Spleen (tissue), 11 donors: ENCODE results near the gene PPP1R1B. TPM values are rescaled to one million over a fixed set of nuclear protein-coding genes. Genes with fewer than 3 reads are reported as not detected.
"Not testable (repeated sequence)": the region's sequence is repeated elsewhere in the genome, so short reads cannot be mapped to it uniquely, and the experiment has no call there.

ENCODE experiments used
- DNase-seq: peaks from one replicate; pipeline ENCODE4 v3.0.0-alpha.2; 2020
- H3K27ac ChIP-seq, 8 donors: fragments of 200-600 bp; sonication (generic) in 7 of 8; 1 replicate in 4 of 8; 2 replicates in 4 of 8; pipeline versions ENCODE4 v1.5.0 to v1.8.0; 2016 to 2021; ENCODE audit warnings: inconsistent platforms in 4 of 8, mild to moderate bottlenecking in 4 of 8, moderate library complexity in 1 of 8
- H3K27me3 ChIP-seq, 7 donors: fragments of 200-600 bp; sonication (generic) in 6 of 7; replicated peaks in 1 of 7; 1 replicate in 4 of 7; 2 replicates in 3 of 7; pipeline versions ENCODE4 v1.5.0 to v1.8.0; 2016 to 2021; ENCODE audit warnings: inconsistent platforms in 3 of 7, mild to moderate bottlenecking in 1 of 7
- H3K36me3 ChIP-seq, 6 donors: fragments of 200-600 bp; sonication (generic) in 5 of 6; 1 replicate in 4 of 6; 2 replicates in 2 of 6; pipeline versions ENCODE4 v1.5.0 to v1.8.0; 2016 to 2021; ENCODE audit warnings: inconsistent platforms in 2 of 6
- H3K4me1 ChIP-seq, 6 donors: fragments of 200-600 bp; sonication (generic) in 5 of 6; 1 replicate in 3 of 6; 2 replicates in 3 of 6; pipeline versions ENCODE4 v1.5.0 to v1.8.0; 2016 to 2021; ENCODE audit warnings: inconsistent platforms in 3 of 6
- H3K4me3 ChIP-seq, 8 donors: fragments of 200-600 bp; sonication (generic) in 7 of 8; 1 replicate in 4 of 8; 2 replicates in 4 of 8; pipeline versions ENCODE4 v1.5.0 to v1.8.0; 2016 to 2021; ENCODE audit warnings: inconsistent platforms in 4 of 8, mild to moderate bottlenecking in 4 of 8, moderate library complexity in 2 of 8
- H3K9me3 ChIP-seq, 8 donors: fragments of 200-600 bp; sonication (generic) in 7 of 8; 1 replicate in 4 of 8; 2 replicates in 4 of 8; pipeline versions ENCODE4 v1.5.0 to v1.8.0; 2016 to 2021; ENCODE audit warnings: inconsistent platforms in 4 of 8
- POLR2A ChIP-seq, 3 donors: fragments of 450-650 bp; IDR thresholded peaks; one replicate each; pipeline ENCODE4 v1.5.1; 2017; ENCODE audit warnings: antibody characterized with exemption in 3 of 3, mild to moderate bottlenecking in 1 of 3
- POLR2AphosphoS5 ChIP-seq, 3 donors: sonication (generic); formaldehyde crosslinking; IDR thresholded peaks; one replicate each; pipeline ENCODE4 v1.5.1; 2017; ENCODE audit warnings: antibody characterized with exemption in 3 of 3
- WGBS, 5 donors: extraction: QIAGEN DNeasy Blood & Tissue Kit in 3 of 5; methylation state at CpG; one replicate each; pipeline versions ENCODE4 v1.1.5 to v1.1.7; 2013 to 2018; 5-methylcytosine and 5-hydroxymethylcytosine counted together
- intact Hi-C: fragments of 100-400 bp; cut with DNase I; formaldehyde crosslinking; loops from one replicate; pipeline ENCODE4 v1.15.0; 2023; ENCODE audit warnings: low total_unique reads
- polyA plus RNA-seq, 3 donors: library from polyadenylated mRNA; stranded (reverse); fragments of 200-250 nt; gene quantifications; one replicate each; pipeline ENCODE4 v1.2.1, GENCODE V29; 2013
- total RNA-seq, 7 donors: library from RNA; depleted of rRNA in 3 of 7; stranded (reverse); fragments of >200 nt in 3 of 7; fragmentation: NEBNext Ultra II Directional in 4 of 7; extraction: Animal tissue kit (Norgen Biotek cat#: 25700) in 4 of 7; gene quantifications; one replicate each; pipeline versions ENCODE4 v1.1.0 to v1.2.1, GENCODE V29; 2016 to 2021
- TF ChIP-seq, protein P1 (sequence below), 11 experiments: fragments of 200-600 bp in 7 of 11; fragments of 450-650 bp in 4 of 11; sonication (generic) in 4 of 11; IDR thresholded peaks in 8 of 11; conservative IDR thresholded peaks in 3 of 11; 1 replicate in 7 of 11; 2 replicates in 4 of 11; pipeline versions ENCODE4 v1.4.0 to v1.8.0; 2016 to 2021; ENCODE audit warnings: antibody characterized with exemption in 11 of 11, inconsistent platforms in 4 of 11, mild to moderate bottlenecking in 1 of 11
- donor health status: healthy with polysubstance abuse.
- donor health status: DM: no; HTN: no; CAD: no; lungs with moderate emphysema.
- donor health status: DM: no; HTN: no; CAD: no.
- donor health status: Bipolar disorder and iron deficiency.
- donor health status: healthy.
- donor health status: DM: no; HTN: no; CAD: no.
- donor health status: DM: yes; HTN: yes; CAD: no.

The PPP1R1B gene
- total and polyA plus RNA-seq, 10 donors: 0.06 to 0.26 TPM; not detected in 8

DNA sequence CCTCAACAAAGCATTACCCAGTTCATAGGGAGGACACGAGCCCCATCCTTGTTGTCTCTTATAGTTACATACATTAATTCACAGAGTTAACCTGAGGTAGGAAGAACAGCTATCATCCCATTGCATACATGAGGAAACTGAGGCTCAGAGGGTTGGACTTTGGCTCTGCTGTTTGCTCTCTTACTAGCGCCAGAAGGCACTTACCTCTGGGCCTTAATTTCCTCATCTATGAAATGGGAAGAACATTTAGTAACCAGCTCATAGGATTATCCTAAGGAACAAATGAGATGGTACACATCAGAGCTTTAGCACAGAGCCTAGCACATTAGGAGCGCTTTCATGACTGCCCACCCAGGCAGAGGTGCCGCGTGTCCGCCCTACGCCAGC, 46.7 kb upstream of the PPP1R1B start:
- WGBS, 5 donors: 88 to 91% (median 90%) methylated on average over 7 of the region's 7 CpGs
- Histone ChIP-seq H3K4me3 (no peak overlapping the region), H3K27ac (no peak overlapping the region), H3K4me1 (peaks cover 0 to 11% (median 0%) of the 10 kb centered on the region in 6 donors), H3K36me3 (no peaks in the 10 kb centered on the region), H3K9me3 (no peaks in the 10 kb centered on the region), H3K27me3 (peaks cover 0 to 3% (median 0%) of the 10 kb centered on the region in 7 donors)
- intact Hi-C loops: no loop called here
- TF ChIP-seq POLR2AphosphoS5 (IDR thresholded peaks at IDR 0.05) (no peak), POLR2A (IDR thresholded peaks at IDR 0.05) (no peak)
- TF ChIP-seq, protein P1, sequence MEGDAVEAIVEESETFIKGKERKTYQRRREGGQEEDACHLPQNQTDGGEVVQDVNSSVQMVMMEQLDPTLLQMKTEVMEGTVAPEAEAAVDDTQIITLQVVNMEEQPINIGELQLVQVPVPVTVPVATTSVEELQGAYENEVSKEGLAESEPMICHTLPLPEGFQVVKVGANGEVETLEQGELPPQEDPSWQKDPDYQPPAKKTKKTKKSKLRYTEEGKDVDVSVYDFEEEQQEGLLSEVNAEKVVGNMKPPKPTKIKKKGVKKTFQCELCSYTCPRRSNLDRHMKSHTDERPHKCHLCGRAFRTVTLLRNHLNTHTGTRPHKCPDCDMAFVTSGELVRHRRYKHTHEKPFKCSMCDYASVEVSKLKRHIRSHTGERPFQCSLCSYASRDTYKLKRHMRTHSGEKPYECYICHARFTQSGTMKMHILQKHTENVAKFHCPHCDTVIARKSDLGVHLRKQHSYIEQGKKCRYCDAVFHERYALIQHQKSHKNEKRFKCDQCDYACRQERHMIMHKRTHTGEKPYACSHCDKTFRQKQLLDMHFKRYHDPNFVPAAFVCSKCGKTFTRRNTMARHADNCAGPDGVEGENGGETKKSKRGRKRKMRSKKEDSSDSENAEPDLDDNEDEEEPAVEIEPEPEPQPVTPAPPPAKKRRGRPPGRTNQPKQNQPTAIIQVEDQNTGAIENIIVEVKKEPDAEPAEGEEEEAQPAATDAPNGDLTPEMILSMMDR (IDR thresholded peaks at IDR 0.05 in 8 of 11, conservative IDR thresholded peaks at IDR 0.05 in 3 of 11): no peak
- DNase-seq: no peak

DNA sequence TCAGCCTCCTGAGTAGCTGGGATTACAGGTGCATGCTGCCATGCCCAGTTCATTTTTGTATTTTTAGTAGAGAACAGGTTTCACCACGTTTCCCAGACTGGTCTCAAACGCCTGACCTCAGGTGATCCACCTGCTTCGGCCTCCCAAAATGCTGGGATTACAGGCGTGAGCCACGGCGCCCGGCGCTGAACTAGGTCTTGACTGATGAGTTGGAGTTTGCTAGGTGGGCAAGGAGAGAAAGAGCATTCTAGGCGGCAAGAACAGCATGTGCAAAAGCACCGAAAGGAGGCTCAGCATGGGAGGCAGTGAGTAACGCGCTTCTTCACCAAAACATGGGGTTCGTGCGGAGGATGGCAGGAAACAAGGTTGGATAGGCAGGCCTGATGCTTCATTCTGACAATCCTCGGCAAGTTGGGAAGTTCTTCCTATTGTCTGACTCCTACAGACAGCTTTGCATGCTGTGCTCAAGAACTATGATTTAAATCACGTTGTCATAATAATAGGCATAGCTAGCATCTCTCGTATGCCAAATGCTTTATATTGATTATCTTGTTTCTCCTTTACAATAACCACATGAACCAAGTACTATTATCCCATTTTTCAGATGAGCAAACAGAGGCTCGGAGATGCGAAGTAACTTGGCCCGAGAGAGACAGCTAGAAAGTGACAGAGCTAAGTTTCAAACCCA, 45.5 kb upstream of the PPP1R1B start:
- intact Hi-C loops: no loop called here
- peaks cover 0 to 11% (median 0%) of the 10 kb centered on the region in 6 donors for H3K4me1 ChIP-seq
- DNase-seq: no peak
- H3K36me3 ChIP-seq: no peaks in the 10 kb centered on the region
- 90 to 92% (median 92%) methylated on average over 20 of the region's 20 CpGs for WGBS, 5 donors
- TF ChIP-seq POLR2A (IDR thresholded peaks at IDR 0.05) (no peak), POLR2AphosphoS5 (IDR thresholded peaks at IDR 0.05) (no peak)
- TF ChIP-seq, protein P1 (IDR thresholded peaks at IDR 0.05 in 8 of 11, conservative IDR thresholded peaks at IDR 0.05 in 3 of 11): no peak
- H3K9me3 ChIP-seq: no peaks in the 10 kb centered on the region
- H3K4me3 ChIP-seq: no peak overlapping the region
- H3K27ac ChIP-seq: no peak overlapping the region
- peaks cover 0 to 3% (median 0%) of the 10 kb centered on the region in 7 donors for H3K27me3 ChIP-seq

DNA sequence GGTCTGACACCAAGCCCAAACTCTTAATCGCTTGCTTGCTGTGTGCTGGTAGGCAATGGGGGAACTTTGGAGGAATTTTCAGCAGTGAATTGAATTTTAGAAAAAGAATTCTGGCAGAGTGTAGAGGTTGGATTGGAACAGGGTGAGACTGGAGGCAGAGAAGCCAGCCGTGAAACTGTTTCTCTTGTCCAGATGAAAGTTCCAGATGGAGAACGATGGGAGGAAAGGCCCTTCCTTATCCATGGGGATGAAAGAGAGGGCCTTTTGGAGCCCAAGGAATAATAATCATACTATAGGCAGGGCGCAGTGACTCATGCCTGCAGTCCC, 45.0 kb upstream of the PPP1R1B start:
- H3K36me3 ChIP-seq: no peaks in the 10 kb centered on the region
- WGBS, 5 donors: 87 to 98% (median 90%) methylated on average over 4 of the region's 4 CpGs
- H3K9me3 ChIP-seq: no peaks in the 10 kb centered on the region
- TF ChIP-seq, protein P1 (IDR thresholded peaks at IDR 0.05 in 8 of 11, conservative IDR thresholded peaks at IDR 0.05 in 3 of 11): no peak
- TF ChIP-seq POLR2A (IDR thresholded peaks at IDR 0.05): no peak
- TF ChIP-seq POLR2AphosphoS5 (IDR thresholded peaks at IDR 0.05): no peak
- intact Hi-C loops: no loop called here
- no peak overlapping the region for H3K4me3 ChIP-seq
- peaks cover 0 to 3% (median 0%) of the 10 kb centered on the region in 7 donors for H3K27me3 ChIP-seq
- peaks cover 0 to 11% (median 0%) of the 10 kb centered on the region in 6 donors for H3K4me1 ChIP-seq
- DNase-seq: no peak
- no peak overlapping the region for H3K27ac ChIP-seq

DNA sequence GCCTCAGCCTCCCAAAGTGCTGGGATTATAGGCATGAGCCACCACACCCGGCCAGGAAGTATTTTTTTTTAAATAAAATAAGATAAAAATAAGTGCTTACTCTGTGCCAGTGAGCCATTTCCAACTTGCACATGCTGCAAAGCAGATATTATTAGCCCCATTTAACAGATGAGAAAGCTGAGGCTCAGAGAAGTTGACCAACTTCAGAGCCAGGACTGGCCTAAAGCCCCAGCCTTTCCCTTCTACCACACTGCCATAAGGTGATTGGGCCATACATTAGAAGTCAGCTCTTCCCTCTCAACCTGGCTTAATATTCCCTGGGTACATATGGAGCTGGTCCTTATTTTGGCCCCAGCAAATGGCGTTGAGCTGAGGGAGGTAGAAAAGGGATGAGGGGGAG, 44.1 kb upstream of the PPP1R1B start:
- no peaks in the 10 kb centered on the region for H3K36me3 ChIP-seq
- DNase-seq: no peak
- intact Hi-C loops: no loop called here
- no peak overlapping the region for H3K27ac ChIP-seq
- H3K4me1 ChIP-seq: peaks cover 0 to 11% (median 0%) of the 10 kb centered on the region in 6 donors
- no peak for TF ChIP-seq POLR2A (IDR thresholded peaks at IDR 0.05)
- TF ChIP-seq POLR2AphosphoS5 (IDR thresholded peaks at IDR 0.05): no peak
- TF ChIP-seq, protein P1 (IDR thresholded peaks at IDR 0.05 in 8 of 11, conservative IDR thresholded peaks at IDR 0.05 in 3 of 11): no peak
- H3K9me3 ChIP-seq: no peaks in the 10 kb centered on the region
- H3K27me3 ChIP-seq: peaks cover 0 to 3% (median 0%) of the 10 kb centered on the region in 7 donors
- 40 to 64% (median 51%) methylated on average over 2 of the region's 2 CpGs for WGBS, 5 donors
- H3K4me3 ChIP-seq: no peak overlapping the region

DNA sequence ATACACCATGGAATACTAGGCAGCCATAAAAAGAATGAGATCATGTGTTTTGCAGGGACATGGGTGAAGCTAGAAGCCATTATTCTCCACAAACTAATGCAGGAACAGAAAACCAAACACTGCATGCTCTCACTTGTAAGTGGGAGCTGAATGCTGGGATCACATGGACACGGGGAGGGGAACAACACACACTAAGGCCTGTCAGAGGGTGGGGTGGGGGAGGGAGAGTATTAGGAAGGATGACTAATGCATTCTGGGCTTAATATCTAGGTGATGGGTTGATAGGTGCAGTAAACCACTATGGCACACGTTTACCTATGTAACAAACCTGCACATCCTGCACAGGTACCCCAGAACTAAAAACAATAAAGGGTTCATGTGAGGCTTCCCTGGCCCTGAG, 36.6 kb upstream of the PPP1R1B start:
- DNase-seq, H3K4me3 ChIP-seq, intact Hi-C loops, H3K36me3 ChIP-seq, H3K27ac ChIP-seq, H3K4me1 ChIP-seq, H3K9me3 ChIP-seq: not testable (repeated sequence)
- H3K27me3 ChIP-seq: peaks cover 2 to 48% (median 25%) of the 10 kb centered on the region in 7 donors
- WGBS, 5 donors: 55 to 85% (median 67%) methylated on average over 2 of the region's 2 CpGs
